Measurements from ENCODE around the gene RBM47. TPM values are rescaled to one million over a fixed set of nuclear protein-coding genes. Genes with fewer than 3 reads are reported as not detected.

Gene RBM47
- total and polyA plus RNA-seq, 2 of the 4 experiments (the other 2 are of a cell fraction), result 0.44 to 1.1 TPM

DNA sequence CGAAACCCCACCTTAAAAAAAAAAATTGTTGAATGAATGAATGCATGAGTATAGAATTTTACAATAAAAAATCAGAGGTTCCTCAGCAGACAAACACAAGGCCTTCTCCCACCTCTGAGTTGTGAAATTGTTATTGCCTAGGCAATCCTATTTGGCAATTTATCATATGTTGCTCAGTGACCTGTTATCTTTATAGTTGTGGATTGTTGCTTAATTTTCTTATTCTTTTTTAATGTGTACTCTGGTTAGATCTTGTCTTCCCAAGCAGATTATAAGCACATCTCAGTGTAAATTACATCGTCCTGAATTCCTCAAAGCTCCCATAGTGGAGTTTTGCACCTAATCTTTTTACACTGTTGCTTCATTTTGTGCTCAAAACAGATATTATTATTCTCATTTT lies 71.9 kb downstream of the RBM47 start (continued):
- TF ChIP-seq, protein P1, sequence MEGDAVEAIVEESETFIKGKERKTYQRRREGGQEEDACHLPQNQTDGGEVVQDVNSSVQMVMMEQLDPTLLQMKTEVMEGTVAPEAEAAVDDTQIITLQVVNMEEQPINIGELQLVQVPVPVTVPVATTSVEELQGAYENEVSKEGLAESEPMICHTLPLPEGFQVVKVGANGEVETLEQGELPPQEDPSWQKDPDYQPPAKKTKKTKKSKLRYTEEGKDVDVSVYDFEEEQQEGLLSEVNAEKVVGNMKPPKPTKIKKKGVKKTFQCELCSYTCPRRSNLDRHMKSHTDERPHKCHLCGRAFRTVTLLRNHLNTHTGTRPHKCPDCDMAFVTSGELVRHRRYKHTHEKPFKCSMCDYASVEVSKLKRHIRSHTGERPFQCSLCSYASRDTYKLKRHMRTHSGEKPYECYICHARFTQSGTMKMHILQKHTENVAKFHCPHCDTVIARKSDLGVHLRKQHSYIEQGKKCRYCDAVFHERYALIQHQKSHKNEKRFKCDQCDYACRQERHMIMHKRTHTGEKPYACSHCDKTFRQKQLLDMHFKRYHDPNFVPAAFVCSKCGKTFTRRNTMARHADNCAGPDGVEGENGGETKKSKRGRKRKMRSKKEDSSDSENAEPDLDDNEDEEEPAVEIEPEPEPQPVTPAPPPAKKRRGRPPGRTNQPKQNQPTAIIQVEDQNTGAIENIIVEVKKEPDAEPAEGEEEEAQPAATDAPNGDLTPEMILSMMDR (conservative IDR thresholded peaks at IDR 0.05; ENCODE audit: low read depth, low read length), result no peak
- TF ChIP-seq CEBPB (IDR thresholded peaks at IDR 0.05; ENCODE audit: low read depth, low read length) (no peak), SMC3 (IDR thresholded peaks at IDR 0.05; ENCODE audit: low read depth, low read length) (no peak)
- TF ChIP-seq, protein P2, sequence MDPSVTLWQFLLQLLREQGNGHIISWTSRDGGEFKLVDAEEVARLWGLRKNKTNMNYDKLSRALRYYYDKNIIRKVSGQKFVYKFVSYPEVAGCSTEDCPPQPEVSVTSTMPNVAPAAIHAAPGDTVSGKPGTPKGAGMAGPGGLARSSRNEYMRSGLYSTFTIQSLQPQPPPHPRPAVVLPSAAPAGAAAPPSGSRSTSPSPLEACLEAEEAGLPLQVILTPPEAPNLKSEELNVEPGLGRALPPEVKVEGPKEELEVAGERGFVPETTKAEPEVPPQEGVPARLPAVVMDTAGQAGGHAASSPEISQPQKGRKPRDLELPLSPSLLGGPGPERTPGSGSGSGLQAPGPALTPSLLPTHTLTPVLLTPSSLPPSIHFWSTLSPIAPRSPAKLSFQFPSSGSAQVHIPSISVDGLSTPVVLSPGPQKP (IDR thresholded peaks at IDR 0.05; ENCODE audit: borderline replicate concordance, low read depth, low read length), result no peak
